RPMI8226 (cell line): Measurements from ENCODE around the gene MYBPC2.
"Not testable (repeated sequence)": the region's sequence is repeated elsewhere in the genome, so short reads cannot be mapped to it uniquely, and the experiment has no call there.

Experiments used
- DNase-seq: peaks from one replicate; pipeline ENCODE4 v3.0.0-alpha.2; 2015

MYBPC2 gene

GRCh38 chr19:50432221-50433028, at the start of gene MYBPC2:
Gene MYBPC2 (plus strand): TSS chr19:50432892. CDS start chr19:50432954, 62 bp downstream.
- peak; percentile 88 for DNase-seq

DNA sequence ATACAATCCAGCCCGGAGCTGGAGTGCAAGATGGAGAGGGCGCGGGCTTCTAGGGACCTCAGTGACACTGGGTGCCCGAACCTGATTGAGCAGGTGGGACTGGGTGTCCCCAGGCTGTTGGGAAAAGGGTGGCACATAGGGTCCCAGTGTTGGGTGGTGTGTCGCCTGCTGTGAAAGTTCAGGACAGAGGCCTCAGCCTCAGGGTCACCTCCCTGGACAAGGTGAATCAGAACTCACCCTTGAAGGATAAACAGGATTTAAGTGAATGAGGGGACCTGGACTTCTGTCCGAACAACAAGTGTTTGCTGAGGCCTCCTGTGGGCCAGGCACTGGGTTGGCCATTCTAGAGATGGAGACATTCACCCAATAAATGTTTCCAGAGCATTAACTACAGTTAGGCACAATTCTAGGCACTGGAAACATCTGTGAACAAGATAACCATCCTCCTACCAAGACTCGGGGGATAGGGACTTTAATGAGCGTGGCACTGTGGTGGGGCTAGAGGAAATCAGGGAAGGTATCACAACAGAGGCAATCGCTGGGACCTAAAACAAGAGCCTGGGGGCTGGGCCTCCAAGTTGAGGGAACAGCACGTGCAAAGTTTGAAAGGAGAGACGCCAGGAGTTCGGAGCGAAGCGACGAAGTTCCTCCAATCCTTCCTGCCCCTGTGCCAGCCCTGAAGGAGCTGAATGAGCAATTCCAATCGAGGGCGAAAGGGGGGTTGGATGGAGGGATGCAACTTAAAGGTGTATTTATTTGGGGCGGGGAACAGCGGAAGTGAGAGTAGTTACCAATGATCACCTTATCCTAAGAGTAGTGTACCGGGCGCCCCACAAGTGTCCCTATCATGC, 49.5 kb upstream of the MYBPC2 start:
- no peak for DNase-seq

- DNase-seq, result peak; percentile 99
Measured at GRCh38 chr19:50383852-50384684, 48.6 kb upstream of the MYBPC2 start, which contains the start of gene POLD1. Gene POLD1 (plus strand): TSS chr19:50384347. CDS start chr19:50398852, 14,505 bp downstream.

GRCh38 chr19:50384685-50385535, 47.8 kb upstream of the MYBPC2 start:
- no peak for DNase-seq

GRCh38 chr19:50387176-50387867, 45.4 kb upstream of the MYBPC2 start:
- DNase-seq, result no peak

DNA sequence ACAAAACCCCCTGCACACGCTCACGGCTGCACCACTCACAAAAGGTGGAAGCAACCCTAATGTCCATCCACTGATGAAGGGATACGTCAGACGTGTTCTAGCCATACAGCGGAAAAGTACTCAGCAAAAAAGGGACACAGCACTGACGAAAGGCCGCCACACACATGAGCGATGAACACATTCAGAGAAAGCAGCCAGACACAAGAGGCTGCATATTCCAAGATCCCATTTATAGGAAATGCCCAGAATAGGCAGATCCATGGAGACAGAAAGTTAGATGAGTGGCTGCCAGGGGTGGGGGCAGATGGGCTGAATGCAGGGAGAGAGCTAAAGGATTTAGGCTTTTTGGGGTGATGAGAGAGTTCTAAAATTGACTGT, 44.8 kb upstream of the MYBPC2 start:
- DNase-seq, result no peak

GRCh38 chr19:50390295-50390694, 42.4 kb upstream of the MYBPC2 start:
- not testable (repeated sequence) for DNase-seq

GRCh38 chr19:50390952-50391351, 41.7 kb upstream of the MYBPC2 start:
- DNase-seq, result not testable (repeated sequence)

GRCh38 chr19:50392759-50393158, 39.9 kb upstream of the MYBPC2 start:
- no peak for DNase-seq

GRCh38 chr19:50393589-50393988, 39.1 kb upstream of the MYBPC2 start:
- DNase-seq, result no peak

GRCh38 chr19:50394017-50394416, 38.7 kb upstream of the MYBPC2 start:
- DNase-seq, result no peak

- DNase-seq, result no peak
Measured at GRCh38 chr19:50398675-50399367, 33.9 kb upstream of the MYBPC2 start.

GRCh38 chr19:50399368-50399745, 33.3 kb upstream of the MYBPC2 start:
- no peak for DNase-seq

GRCh38 chr19:50401605-50402450, 30.9 kb upstream of the MYBPC2 start:
- no peak for DNase-seq

- no peak for DNase-seq
Measured at GRCh38 chr19:50402544-50403301, 30.0 kb upstream of the MYBPC2 start.

GRCh38 chr19:50406156-50406820, 26.4 kb upstream of the MYBPC2 start:
- no peak for DNase-seq

- DNase-seq, result no peak
Measured at GRCh38 chr19:50406829-50407228, 25.9 kb upstream of the MYBPC2 start.

DNA sequence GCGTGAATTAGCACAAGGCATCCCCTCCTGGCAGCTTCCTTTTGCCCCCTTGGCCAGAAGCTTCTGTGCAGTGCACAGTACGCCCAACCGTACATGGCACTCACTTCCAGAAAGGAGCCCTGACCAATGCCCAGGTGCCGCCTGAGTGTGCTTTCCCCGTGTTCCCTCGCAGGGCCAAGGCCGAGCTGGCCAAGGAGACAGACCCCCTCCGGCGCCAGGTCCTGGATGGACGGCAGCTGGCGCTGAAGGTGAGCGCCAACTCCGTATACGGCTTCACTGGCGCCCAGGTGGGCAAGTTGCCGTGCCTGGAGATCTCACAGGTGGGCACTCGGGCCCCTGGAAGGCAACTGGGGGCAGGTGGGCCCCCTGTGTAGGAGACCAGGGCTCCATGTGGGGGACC, 23.3 kb upstream of the MYBPC2 start:
- DNase-seq, result no peak
